ENCODE measurements around the gene SMAD3. TPM values are rescaled to one million over a fixed set of nuclear protein-coding genes. Genes with fewer than 3 reads are reported as not detected.

Gene SMAD3
- total and polyA plus RNA-seq, 2 experiments from 2014 or later = 30.8 to 34.0 TPM

DNA sequence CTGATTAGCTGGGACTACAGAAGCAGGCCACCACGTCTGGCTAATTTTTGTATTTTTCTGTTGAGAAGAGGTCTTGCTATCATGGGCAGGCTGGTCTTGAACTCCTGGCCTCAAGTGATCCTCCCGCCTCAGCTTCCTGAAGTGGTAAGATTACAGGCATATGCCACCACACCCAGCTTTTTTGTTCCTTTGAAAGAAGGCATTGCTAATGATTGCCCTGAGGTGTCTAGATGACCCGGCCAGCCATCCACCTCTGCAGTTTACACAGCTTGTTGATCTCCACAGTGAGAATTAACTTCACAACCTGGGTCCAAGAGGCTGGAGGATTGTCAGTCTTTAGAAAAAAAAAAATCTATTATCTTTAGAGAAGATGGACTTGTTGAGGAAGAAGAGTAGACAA, 58.7 kb downstream of the SMAD3 start:
- Histone ChIP-seq H3K9ac (peak overlapping the region; percentile 86), H3K4me1 (ENCODE audit: insufficient read depth) (peaks cover 85% of the 10 kb centered on the region), H3F3A (ENCODE audit: insufficient read depth) (peaks cover 91% of the 10 kb centered on the region), H3K9me3 (ENCODE audit: low read depth) (no peaks in the 10 kb centered on the region), H3K36me3 (ENCODE audit: low read depth) (no peaks in the 10 kb centered on the region), H3K79me2 (ENCODE audit: insufficient read depth) (peaks cover 79% of the 10 kb centered on the region), H4K20me1 (ENCODE audit: insufficient read depth) (no peaks in the 10 kb centered on the region), H3K4me3 (no peak overlapping the region), H3K27me3 (replicated peaks; ENCODE audit: insufficient read depth) (no peaks in the 10 kb centered on the region), H3K27ac (peak overlapping the region; percentile 97), H2AFZ (no peak overlapping the region), H3K4me2 (ENCODE audit: unreplicated experiment) (peak overlapping the region; percentile 48), H3K9me2 (ENCODE audit: insufficient read depth) (no peaks in the 10 kb centered on the region)
- DNase-seq = peak; percentile 30
- TF ChIP-seq EZH2 (IDR thresholded peaks at IDR 0.05; ENCODE audit: insufficient read depth, poor library complexity, severe bottlenecking) (no peak), EZH2phosphoT487 (IDR thresholded peaks at IDR 0.05; ENCODE audit: insufficient read depth, low read depth) (no peak)
- 50 to 64% methylated on average over 3 of the region's 3 CpGs for WGBS, 2 experiments (ENCODE audit: low coverage in 1 of 2, low lambda C conversion rate in 2 of 2, missing lambda C conversion rate in 2 of 2)
- in situ Hi-C loops (cut with MboI) = no loop called here

DNA sequence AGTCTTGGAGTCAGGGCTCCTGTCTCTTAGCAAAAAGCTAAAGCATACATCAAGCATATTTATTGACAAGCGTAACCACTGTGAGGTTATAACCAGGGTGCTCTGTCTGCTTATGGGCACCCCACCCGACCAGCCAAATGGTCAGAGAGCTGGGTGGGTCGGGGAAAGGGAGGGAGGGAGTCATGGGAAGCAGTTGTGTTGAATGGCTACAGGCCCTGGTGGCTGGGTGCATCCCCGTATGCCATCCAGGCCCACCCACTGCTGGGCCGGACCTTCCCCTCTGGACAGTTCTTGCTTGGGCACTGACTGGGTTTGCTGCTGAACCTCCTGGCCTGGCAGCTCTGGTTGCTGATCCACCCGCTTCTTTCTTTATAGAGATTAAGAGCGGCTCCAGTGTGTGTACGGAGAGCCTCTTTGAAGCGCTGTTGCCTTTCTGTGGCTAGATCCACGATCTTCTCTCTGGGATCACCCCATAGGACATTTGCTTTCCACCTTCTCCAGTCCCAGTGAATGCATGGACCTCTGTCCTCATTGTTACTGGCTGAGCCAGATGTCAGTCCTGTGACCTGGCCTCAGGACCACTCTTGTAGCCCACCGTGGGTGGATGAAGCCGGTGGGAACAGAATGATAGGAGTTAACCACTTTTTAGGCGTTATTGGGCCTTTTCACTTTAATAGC, 59.6 kb downstream of the SMAD3 start:
- in situ Hi-C loops (cut with MboI) = no loop called here
- no peaks in the 10 kb centered on the region for H3K9me3 ChIP-seq (ENCODE audit: low read depth)
- no peak overlapping the region for H3K4me3 ChIP-seq
- no peaks in the 10 kb centered on the region for H3K9me2 ChIP-seq (ENCODE audit: insufficient read depth)
- H3F3A ChIP-seq (ENCODE audit: insufficient read depth) = peaks cover 88% of the 10 kb centered on the region
- H3K4me1 ChIP-seq (ENCODE audit: insufficient read depth) = peaks cover 77% of the 10 kb centered on the region
- DNase-seq = no peak
- 17 to 18% methylated on average over 13 of the region's 13 CpGs for whole genome bisulfite sequencing, 2 experiments (ENCODE audit: low coverage in 1 of 2, low lambda C conversion rate in 2 of 2, missing lambda C conversion rate in 2 of 2)
- H3K27me3 ChIP-seq (replicated peaks; ENCODE audit: insufficient read depth) = no peaks in the 10 kb centered on the region
- H2AFZ ChIP-seq = no peak overlapping the region
- peak overlapping the region; percentile 48 for H3K4me2 ChIP-seq (ENCODE audit: unreplicated experiment)
- TF ChIP-seq EZH2phosphoT487 (IDR thresholded peaks at IDR 0.05; ENCODE audit: insufficient read depth, low read depth) (no peak), EZH2 (IDR thresholded peaks at IDR 0.05; ENCODE audit: insufficient read depth, poor library complexity, severe bottlenecking) (no peak)
- peaks cover 79% of the 10 kb centered on the region for H3K79me2 ChIP-seq (ENCODE audit: insufficient read depth)
- no peaks in the 10 kb centered on the region for H3K36me3 ChIP-seq (ENCODE audit: low read depth)
- H4K20me1 ChIP-seq (ENCODE audit: insufficient read depth) = no peaks in the 10 kb centered on the region
- peak overlapping the region; percentile 97 for H3K27ac ChIP-seq
- peak overlapping the region; percentile 86 for H3K9ac ChIP-seq

GRCh38 chr15:67125589-67126502, 60.4 kb downstream of the SMAD3 start:
- Histone ChIP-seq H3K9me2 (ENCODE audit: insufficient read depth) (no peaks in the 10 kb centered on the region), H3K9ac (peak overlapping the region; percentile 86), H3K27ac (peak overlapping the region; percentile 97), H3K4me1 (ENCODE audit: insufficient read depth) (peaks cover 77% of the 10 kb centered on the region), H3K4me2 (ENCODE audit: unreplicated experiment) (peak overlapping the region; percentile 48), H3K9me3 (ENCODE audit: low read depth) (no peaks in the 10 kb centered on the region), H4K20me1 (ENCODE audit: insufficient read depth) (no peaks in the 10 kb centered on the region), H3K79me2 (ENCODE audit: insufficient read depth) (peaks cover 79% of the 10 kb centered on the region), H2AFZ (no peak overlapping the region), H3K36me3 (ENCODE audit: low read depth) (no peaks in the 10 kb centered on the region), H3K4me3 (peak overlapping the region; percentile 34), H3K27me3 (replicated peaks; ENCODE audit: insufficient read depth) (no peaks in the 10 kb centered on the region), H3F3A (ENCODE audit: insufficient read depth) (peaks cover 80% of the 10 kb centered on the region)
- in situ Hi-C loops (cut with MboI) = no loop called here
- TF ChIP-seq EZH2phosphoT487 (IDR thresholded peaks at IDR 0.05; ENCODE audit: insufficient read depth, low read depth) (peak; percentile 85; the same call in 1 of the 2 replicates), EZH2 (IDR thresholded peaks at IDR 0.05; ENCODE audit: insufficient read depth, poor library complexity, severe bottlenecking) (no peak)
- DNase-seq = peak; percentile 98
- WGBS, 2 experiments (ENCODE audit: low coverage in 1 of 2, low lambda C conversion rate in 2 of 2, missing lambda C conversion rate in 2 of 2) = 17% methylated on average over 20 of the region's 20 CpGs

GRCh38 chr15:67126551-67127330, 61.3 kb downstream of the SMAD3 start:
- 75 to 77% methylated on average over 15 to 16 of the region's 16 CpGs for WGBS, 2 experiments (ENCODE audit: low coverage in 1 of 2, low lambda C conversion rate in 2 of 2, missing lambda C conversion rate in 2 of 2)
- Histone ChIP-seq H3K4me1 (ENCODE audit: insufficient read depth) (peaks cover 77% of the 10 kb centered on the region), H3K9me3 (ENCODE audit: low read depth) (no peaks in the 10 kb centered on the region), H3K4me2 (ENCODE audit: unreplicated experiment) (peak overlapping the region; percentile 48), H3K36me3 (ENCODE audit: low read depth) (no peaks in the 10 kb centered on the region), H3F3A (ENCODE audit: insufficient read depth) (peaks cover 79% of the 10 kb centered on the region), H3K9me2 (ENCODE audit: insufficient read depth) (no peaks in the 10 kb centered on the region), H3K9ac (peak overlapping the region; percentile 86), H3K27me3 (replicated peaks; ENCODE audit: insufficient read depth) (no peaks in the 10 kb centered on the region), H3K4me3 (no peak overlapping the region), H3K79me2 (ENCODE audit: insufficient read depth) (peaks cover 81% of the 10 kb centered on the region), H4K20me1 (ENCODE audit: insufficient read depth) (no peaks in the 10 kb centered on the region), H2AFZ (no peak overlapping the region), H3K27ac (peak overlapping the region; percentile 97)
- no peak for TF ChIP-seq EZH2 (IDR thresholded peaks at IDR 0.05; ENCODE audit: insufficient read depth, poor library complexity, severe bottlenecking)
- no peak for TF ChIP-seq EZH2phosphoT487 (IDR thresholded peaks at IDR 0.05; ENCODE audit: insufficient read depth, low read depth)
- DNase-seq = peak; percentile 20
- in situ Hi-C loops (cut with MboI) = no loop called here
